WERI-Rb-1 (cell line): Measurements from ENCODE around the gene COL6A2.
A peak's percentile ranks its signal among the peaks of the same experiment; 100 is the strongest.

Experiments
- DNase-seq: peaks from one replicate; pipeline ENCODE4 v3.0.0-alpha.2; 2020
- H3K27ac ChIP-seq: fragments of 250-450 bp; sonication (Bioruptor Pico); 2 replicates; pipeline ENCODE4 v1.5.1; 2020; ENCODE audit warnings: mild to moderate bottlenecking, moderate library complexity
- H3K27me3 ChIP-seq: fragments of 250-450 bp; sonication (Bioruptor Pico); 2 replicates; pipeline ENCODE4 v1.5.1; 2021; ENCODE audit warnings: mild to moderate bottlenecking, low read depth, moderate library complexity; ENCODE audit not compliant: insufficient read depth, severe bottlenecking
- H3K36me3 ChIP-seq: fragments of 250-450 bp; sonication (Bioruptor Pico); 2 replicates; pipeline ENCODE4 v1.5.1; 2020; ENCODE audit warnings: mild to moderate bottlenecking, moderate library complexity
- H3K4me3 ChIP-seq: 2 replicates; pipeline ENCODE4 v1.5.1; 2011; ENCODE audit warnings: low read depth, mild to moderate bottlenecking, control low read depth, low read length
- H3K9me3 ChIP-seq: fragments of 250-450 bp; sonication (Bioruptor Pico); 2 replicates; pipeline ENCODE4 v1.5.1; 2021; ENCODE audit warnings: mild to moderate bottlenecking, moderate library complexity; ENCODE audit not compliant: severe bottlenecking
- TF ChIP-seq, protein P1 (sequence below): IDR thresholded peaks from 2 replicates; pipeline ENCODE4 v1.5.1; 2011; ENCODE audit warnings: low read depth, mild to moderate bottlenecking, control low read depth, inconsistent platforms, low read length

The COL6A2 gene

DNA sequence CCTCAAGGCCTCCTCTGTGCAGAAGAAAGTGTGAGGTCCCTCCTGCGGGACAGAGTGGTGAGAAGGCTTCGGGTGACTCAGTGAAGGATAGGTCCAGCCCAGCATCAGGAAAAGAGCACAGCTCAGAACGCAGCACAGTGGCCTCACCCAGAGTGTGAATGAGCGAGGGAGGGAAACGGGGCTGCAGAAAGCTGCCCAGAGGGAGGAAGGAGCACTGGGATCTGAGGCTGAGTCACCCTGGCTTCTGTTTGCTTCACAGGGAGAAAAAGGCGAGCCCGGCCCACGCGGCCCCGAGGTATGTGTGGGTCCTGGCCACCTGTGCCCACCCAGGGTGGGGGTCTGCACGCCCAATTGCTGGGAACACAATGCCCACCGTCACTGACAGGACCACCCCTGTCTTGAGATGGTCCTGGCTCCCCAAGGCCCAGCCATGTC, 24.3 kb downstream of the COL6A2 start:
- H3K27ac ChIP-seq: no peak overlapping the region
- H3K9me3 ChIP-seq: no peaks in the 10 kb centered on the region
- peaks cover 25% of the 10 kb centered on the region for H3K36me3 ChIP-seq
- TF ChIP-seq, protein P1, sequence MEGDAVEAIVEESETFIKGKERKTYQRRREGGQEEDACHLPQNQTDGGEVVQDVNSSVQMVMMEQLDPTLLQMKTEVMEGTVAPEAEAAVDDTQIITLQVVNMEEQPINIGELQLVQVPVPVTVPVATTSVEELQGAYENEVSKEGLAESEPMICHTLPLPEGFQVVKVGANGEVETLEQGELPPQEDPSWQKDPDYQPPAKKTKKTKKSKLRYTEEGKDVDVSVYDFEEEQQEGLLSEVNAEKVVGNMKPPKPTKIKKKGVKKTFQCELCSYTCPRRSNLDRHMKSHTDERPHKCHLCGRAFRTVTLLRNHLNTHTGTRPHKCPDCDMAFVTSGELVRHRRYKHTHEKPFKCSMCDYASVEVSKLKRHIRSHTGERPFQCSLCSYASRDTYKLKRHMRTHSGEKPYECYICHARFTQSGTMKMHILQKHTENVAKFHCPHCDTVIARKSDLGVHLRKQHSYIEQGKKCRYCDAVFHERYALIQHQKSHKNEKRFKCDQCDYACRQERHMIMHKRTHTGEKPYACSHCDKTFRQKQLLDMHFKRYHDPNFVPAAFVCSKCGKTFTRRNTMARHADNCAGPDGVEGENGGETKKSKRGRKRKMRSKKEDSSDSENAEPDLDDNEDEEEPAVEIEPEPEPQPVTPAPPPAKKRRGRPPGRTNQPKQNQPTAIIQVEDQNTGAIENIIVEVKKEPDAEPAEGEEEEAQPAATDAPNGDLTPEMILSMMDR: no peak
- no peak for DNase-seq
- H3K4me3 ChIP-seq: no peak overlapping the region
- H3K27me3 ChIP-seq: no peaks in the 10 kb centered on the region

- no peaks in the 10 kb centered on the region for H3K9me3 ChIP-seq
- TF ChIP-seq, protein P1: no peak
- H3K27me3 ChIP-seq: no peaks in the 10 kb centered on the region
- peaks cover 25% of the 10 kb centered on the region for H3K36me3 ChIP-seq
- no peak for DNase-seq
- no peak overlapping the region for H3K27ac ChIP-seq
- H3K4me3 ChIP-seq: no peak overlapping the region
Measured at GRCh38 chr21:46122758-46123683, 25.1 kb downstream of the COL6A2 start.

DNA sequence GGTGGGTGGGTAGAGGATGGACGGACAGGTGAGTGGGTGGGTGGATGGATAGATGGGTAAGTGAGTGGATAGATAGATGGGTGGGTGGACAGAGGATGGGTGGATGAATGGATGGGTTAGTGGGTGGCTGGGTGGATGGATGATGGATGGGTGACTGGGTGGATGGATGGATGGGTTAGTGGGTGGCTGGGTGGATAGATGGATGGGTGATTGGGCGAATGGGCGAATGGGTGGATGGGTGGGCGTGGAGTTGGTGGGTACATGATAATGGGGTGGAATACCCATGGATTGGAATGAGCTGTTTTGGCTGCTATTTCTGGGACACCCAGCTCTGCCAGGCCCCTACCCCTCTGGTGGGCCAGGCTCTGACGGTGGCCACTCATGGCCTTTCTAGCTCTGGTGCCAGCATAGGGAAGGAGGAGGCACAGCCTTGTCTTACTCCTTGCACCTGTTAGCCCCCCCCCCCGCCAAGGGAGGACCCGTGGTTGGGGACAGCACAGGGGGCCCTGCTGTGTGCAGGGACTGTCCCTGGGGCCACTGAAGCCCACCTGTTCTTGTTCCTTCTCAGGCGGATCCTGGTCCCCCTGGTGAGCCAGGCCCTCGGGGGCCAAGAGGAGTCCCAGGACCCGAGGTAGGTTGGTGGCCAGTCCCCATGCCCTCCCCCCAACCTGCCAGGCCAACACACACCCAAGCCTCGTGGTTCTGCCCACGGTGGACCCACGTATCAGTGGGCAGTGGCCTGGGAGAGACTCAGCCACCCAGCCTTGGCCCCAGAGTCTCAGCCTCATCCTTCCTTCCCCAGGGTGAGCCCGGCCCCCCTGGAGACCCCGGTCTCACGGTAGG, 26.4 kb downstream of the COL6A2 start:
- Histone ChIP-seq H3K9me3 (no peaks in the 10 kb centered on the region), H3K27me3 (no peaks in the 10 kb centered on the region), H3K27ac (no peak overlapping the region), H3K36me3 (peaks cover 25% of the 10 kb centered on the region), H3K4me3 (no peak overlapping the region)
- DNase-seq: peak; percentile 7
- TF ChIP-seq, protein P1: no peak

DNA sequence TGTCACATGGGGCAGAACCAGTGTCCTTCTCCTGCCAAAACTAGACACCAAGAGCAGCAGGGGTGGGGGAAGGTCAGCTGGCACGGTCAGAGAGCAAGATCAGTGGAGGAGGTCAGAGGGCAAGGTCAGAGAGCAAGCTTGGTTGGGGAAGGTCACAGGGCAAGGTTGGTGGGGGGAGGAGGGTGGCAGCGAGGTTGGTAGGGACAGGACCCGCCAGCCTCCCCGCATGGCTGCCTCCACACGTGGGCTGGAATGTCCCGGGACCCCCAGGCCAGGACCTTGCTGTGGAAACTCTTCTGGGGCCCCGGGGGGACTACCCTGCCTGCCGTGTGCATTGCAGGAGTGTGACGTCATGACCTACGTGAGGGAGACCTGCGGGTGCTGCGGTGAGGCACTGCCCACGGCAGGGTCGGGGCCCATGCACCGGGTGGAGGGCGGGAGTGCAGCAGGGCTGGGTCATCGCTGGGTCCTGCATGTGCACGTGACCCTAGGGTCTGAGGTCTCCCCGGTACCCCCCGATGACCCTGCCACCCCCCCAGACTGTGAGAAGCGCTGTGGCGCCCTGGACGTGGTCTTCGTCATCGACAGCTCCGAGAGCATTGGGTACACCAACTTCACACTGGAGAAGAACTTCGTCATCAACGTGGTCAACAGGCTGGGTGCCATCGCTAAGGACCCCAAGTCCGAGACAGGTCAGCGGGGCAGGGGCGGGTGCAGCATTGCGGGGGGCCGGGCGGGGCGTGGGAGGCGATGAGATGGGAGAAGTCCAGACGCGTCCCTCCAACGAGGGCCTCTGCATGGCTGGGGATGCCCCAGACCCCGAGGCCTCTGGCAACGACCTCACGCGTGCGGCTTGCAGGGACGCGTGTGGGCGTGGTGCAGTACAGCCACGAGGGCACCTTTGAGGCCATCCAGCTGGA, 27.3 kb downstream of the COL6A2 start:
- Histone ChIP-seq H3K27ac (no peak overlapping the region), H3K36me3 (peaks cover 25% of the 10 kb centered on the region), H3K27me3 (no peaks in the 10 kb centered on the region), H3K9me3 (no peaks in the 10 kb centered on the region), H3K4me3 (no peak overlapping the region)
- DNase-seq: peak; percentile 6
- TF ChIP-seq, protein P1: no peak

DNA sequence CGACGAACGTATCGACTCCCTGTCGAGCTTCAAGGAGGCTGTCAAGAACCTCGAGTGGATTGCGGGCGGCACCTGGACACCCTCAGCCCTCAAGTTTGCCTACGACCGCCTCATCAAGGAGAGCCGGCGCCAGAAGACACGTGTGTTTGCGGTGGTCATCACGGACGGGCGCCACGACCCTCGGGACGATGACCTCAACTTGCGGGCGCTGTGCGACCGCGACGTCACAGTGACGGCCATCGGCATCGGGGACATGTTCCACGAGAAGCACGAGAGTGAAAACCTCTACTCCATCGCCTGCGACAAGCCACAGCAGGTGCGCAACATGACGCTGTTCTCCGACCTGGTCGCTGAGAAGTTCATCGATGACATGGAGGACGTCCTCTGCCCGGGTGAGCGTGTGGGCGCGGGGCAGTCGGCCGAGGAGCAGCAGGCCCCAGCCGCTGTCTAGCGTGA, 28.0 kb downstream of the COL6A2 start:
- TF ChIP-seq, protein P1: no peak
- no peak overlapping the region for H3K4me3 ChIP-seq
- peaks cover 23% of the 10 kb centered on the region for H3K36me3 ChIP-seq
- H3K27me3 ChIP-seq: no peaks in the 10 kb centered on the region
- H3K27ac ChIP-seq: no peak overlapping the region
- peak; percentile 6 for DNase-seq
- H3K9me3 ChIP-seq: no peaks in the 10 kb centered on the region
